ENCODE results near the gene KCNK15.
"Not testable (repeated sequence)": the region's sequence is repeated elsewhere in the genome, so short reads cannot be mapped to it uniquely, and the experiment has no call there.

KCNK15 gene

DNA sequence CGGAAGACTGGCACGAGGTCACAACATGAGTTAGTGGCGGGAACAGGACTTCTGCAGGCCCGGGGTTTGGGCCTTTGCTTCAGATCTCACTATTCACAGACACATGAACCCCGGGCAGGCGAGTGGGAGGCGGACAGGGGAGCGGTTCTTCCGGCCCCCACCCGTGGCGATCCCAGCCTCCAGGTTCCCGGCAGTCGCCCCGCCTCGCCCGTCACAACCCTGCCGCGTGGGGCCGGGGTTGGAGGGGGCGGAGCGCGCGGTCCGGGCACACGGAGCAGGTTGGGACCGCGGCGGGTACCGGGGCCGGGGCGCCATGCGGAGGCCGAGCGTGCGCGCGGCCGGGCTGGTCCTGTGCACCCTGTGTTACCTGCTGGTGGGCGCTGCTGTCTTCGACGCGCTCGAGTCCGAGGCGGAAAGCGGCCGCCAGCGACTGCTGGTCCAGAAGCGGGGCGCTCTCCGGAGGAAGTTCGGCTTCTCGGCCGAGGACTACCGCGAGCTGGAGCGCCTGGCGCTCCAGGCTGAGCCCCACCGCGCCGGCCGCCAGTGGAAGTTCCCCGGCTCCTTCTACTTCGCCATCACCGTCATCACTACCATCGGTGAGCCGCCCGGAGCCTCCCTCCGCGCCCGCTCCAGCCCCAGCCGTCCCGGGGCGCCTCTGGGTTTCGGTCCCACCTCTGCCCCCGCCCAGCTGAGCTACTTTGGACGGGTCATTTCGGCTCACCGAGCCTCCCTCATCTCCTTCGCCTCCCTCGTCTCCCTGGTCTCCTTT lies at the start of gene KCNK15:
Gene KCNK15, plus strand, starts transcription at position 268 of the 769 bp plus-strand sequence. Its CDS starts 46 bp downstream, at position 314.
- no peak for DNase-seq

DNA sequence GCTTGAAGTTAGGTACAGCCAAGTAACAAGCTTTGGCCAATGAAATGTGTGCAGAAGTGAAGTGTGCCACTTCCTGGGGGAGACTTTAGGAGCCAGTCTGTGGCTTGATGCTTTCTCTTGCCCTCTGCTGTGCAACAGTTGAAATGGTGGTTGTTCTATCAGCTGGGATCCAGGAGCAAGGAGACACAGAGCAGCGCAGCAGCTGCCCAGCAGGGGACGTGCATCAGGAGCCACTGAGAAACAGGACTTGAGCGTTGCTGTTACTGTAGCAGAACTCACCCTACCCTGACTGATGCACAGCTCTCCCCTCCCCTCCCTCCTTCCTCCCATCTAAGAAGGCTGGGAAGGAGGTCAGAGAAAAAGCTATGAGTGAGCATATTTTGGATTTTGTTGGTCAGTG lies 49.4 kb upstream of the KCNK15 start:
- DNase-seq = no peak

DNA sequence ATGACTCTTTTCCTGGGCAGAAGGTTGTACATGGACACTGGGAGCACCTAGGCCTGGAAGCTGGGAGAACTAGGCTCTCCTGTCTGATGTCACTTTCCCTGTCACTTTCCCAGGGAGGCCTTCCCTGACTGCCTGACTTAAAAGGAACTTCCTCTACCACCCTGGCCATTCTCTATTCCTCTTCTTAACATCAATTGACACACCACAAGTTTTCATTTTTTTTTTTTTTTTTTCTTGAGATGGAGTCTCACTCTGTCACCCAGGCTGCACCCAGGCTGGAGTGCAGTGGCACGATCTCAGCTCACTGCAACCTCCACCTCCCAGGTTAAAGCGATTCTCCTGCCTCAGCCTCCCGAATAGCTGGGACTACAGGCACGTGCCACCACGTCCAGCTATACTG lies 48.6 kb upstream of the KCNK15 start:
- not testable (repeated sequence) for DNase-seq

DNA sequence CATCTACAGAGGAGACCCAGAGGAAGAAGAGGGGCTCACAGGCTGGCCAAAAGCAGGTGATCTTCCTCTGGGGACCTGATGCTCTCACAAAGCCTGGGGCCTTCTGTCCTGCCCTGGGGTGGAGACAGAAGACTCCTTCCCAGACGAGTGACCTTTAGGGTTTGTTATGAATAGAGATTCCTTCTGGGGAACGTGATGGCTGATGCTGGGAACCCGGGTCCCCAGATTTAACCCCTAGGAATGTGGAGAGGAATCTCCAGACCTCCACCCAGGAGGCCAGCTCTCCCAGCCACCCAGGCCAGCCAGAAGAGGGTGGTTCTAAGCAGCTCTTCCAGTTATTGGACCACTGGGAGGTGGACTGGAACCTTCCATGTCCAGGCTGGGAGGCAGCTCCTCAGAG lies 47.3 kb upstream of the KCNK15 start:
- DNase-seq = no peak

DNA sequence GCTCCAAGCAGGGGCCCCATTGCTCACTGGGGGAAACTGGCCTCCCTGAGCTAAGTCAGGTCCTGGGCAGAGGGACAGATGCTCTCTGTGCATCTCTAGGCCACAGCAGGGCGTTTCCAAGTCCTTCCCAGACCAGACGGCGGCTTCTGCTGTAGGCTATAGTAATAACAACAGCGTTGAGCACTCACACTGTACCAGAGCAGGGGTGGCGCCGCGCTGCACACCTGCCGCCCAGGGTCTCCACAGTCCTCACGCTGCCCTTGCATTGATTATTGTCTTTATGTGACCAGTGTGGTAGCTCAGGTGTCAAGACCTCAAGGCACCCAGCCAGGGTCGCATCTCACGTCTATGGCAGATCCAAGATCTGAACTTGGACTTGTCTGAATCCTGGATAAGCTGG lies 45.4 kb upstream of the KCNK15 start:
- peak; percentile 23 for DNase-seq

DNA sequence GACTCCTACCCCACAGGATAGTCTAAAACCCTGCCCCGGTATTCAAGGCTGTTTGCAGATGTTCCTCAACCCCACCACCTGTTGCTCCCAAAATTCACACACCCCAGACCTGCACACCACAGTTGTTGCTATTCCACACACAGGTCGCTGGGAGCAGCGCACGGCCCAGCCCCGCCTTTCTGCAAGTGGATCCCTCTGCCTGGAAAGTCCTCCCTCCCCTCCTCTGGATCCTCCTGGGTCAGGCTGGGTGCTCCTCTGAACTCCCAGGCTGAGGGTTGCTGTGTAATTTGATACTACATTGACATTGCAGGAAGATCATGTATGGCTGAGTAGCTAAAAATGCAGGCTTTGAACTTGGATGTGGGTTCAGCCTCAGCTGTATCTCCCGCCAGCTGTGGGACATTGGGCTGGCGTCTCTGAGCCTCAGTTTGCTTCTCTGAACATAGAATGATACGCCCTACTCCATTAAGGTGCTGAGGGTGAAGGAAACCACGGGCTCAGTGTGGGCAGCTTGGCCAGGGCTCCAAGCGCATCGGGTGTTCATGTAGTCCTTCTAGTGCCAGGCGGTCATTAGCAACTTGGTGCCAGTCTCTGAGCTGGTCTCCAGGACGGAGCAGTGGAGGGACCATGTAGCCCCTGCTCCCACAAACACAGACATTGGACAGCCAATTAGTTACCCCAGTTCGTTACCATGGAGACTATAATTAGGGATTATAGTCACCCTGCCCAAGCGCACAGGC lies 44.4 kb upstream of the KCNK15 start:
- DNase-seq = peak; percentile 29

DNA sequence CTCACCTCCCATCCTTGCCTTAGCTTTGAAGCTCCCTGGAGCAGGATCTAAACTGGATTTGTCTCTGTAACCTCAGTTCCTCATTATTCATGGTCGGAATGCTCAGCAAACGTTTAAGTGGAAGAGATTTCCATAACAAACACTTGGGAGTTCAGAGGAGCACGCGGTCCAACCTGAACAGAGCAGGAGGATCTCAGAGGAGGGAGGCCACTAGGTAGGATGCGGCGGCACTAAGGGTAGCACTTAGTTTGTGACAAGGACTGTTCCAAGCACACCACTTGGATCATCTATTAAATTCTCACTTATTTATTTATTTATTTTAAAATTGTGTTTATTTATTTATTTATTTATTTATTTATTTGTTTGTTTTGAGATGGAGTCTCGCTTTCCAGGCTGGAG lies 43.8 kb upstream of the KCNK15 start:
- peak; percentile 15 for DNase-seq

DNA sequence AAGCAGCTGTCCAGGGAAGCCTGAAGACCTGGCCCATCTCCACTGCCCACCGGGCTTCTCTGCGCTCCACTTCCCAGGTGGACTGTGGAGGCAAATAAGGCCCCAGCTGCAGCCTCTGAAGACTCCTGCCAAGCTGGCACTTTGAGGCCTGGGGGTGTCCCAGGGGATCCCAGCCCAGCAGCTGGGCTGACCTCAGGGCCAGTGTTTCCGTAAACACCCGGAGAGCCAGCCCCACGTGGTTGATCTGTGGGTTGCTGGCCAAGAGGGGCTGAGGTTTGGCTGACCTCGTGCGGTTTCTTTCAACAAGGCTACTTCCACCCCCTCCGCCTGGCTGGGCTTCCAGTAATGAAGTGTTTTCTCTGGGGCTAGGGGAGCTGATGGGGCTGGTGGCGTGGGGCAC lies 42.9 kb upstream of the KCNK15 start:
- DNase-seq = no peak

DNA sequence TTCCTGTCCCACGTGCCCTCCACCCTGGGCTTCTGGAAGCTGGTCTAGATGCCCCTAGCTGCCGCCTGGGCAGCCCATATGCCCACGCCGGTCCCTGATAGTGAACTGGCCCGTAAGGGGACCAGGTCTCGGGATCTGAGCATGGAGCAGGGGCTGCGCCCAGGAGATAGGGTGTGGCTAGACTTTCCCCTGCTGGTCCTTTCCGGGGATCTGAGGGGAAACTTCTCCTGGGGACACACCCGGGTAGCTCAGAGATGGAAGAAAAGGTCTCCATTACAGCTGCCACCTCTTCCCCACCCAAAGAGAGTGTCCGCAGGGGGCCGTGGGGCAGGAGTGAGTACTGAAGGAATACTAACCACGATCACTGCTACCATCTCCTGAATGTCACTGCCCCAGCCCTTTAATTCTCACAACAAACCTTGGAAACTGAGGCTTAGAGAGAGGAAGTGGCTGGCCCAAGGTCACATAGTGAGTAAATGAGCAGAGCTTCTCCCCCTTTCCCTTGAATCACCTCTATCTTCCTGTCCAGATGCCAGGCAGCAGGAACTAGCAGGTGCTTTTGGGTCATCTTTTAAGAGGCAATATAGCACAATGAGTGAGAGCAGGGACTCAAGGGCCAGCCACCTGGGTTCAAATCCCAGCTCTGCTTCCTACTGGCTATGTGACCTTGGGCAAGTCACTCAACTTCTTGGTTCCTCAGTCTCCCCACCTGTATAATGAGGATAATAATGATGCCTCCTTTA lies 42.3 kb upstream of the KCNK15 start:
- no peak for DNase-seq

DNA sequence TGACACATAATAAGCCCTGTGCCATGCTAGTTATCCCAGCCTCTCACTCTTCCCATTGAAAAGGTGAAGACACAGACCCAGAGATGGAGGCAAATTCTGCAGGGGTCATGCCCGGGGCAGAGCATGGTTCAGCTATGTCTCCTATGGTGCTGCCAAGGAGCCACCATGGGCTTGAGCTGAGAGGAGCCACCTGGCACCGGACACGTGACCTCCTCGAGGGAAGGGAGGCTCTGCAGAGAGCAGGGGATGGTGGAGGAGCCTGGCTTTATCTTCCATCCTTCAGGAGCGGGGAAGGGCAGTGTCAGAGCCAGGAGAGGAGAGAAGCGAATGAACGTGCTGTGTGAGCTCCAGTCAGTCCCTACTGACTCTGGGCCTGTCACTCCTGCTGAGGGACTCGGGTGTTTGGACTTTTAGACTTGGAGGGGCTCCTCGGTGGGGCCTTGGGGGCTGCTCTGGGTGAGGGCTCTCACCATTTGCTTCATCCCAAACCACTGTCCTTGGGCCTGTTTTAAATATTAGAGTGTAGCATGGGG lies 41.6 kb upstream of the KCNK15 start:
- no peak for DNase-seq

DNA sequence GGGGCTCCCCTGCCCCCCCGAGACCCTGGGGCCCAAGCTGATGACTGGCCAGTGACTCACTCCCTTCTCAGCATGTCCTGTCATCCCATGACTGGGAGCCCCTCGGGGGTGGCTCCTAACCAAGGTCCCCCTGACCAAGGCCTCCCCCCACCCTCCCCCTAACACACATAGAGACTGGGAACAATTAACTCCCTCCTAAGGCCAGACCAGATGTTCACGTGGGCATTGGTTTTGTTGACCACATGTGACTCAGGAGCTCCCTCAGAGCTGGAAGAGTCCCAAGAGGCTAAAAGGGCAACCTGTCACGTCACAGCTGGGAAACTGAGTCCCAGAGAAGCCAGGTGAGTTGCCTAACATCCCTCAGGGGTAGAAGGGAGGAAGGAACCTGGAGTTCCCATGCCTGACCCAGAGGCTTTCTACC lies 41.1 kb upstream of the KCNK15 start:
- DNase-seq = no peak

DNA sequence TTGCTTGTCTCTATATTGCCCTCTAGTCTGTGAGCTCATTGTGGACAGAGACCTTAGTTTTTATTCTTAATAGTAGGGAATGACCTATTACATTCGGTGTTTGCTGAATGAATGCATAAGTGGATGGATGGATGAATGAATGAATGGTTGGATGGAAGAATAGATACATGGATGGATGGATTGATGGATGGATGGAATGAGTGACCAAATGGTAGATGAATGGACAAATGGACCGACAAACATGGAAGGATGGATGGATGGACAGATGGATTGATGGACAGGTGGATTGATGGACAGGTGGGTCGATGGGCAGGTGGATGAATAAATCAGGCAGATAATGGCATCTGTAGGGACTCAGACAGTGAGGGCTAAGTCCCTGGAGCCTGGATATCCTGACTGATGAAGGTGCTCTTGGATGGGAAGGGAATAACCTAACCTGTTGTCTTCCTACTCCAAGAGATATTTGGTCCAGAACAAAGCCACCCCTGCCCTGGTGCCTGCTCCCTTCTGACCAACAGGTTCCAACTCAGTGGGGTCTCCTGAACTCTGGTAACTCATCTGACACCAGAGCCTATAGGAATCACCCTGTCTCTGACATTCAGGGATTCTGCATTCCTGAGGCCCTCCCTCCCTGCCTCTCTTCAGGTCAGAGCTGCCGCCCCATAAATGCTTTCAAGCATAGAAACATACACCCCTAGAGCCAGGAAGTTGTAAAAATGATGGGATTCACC lies 40.1 kb upstream of the KCNK15 start:
- no peak for DNase-seq

DNA sequence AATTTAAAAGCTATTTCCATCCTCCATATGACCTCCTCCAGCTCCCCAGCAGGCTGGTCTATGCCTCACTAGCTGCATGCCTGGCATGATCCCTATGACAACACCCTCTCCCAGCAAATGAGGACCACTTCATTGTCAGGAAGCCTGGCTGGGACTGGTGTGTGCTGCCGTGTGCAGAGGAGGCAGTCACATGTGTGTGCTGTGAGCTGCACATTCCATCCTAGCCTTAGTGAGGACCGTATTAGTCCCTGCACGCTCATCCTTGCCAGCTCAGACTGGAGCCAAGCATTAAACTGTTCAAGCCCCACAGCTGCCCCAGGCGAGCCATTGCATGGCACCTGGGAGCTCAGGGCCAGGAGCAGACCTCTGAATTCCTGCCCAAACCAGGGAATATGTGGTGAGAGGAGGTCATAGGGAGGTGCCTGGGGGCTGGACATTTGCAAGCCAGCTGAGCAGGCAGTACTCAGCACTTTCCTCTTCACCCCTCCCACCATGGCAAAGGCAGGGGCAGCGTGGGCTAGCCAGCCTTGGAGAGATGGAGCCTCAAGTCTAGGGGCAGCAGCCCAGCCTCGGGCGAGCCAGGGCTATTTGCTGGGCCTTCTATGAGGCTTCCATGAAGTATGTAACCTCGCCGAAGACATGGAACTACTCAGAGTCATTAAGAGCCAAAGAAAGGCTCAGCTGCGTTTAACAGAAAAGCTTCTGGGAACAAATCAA lies 39.2 kb upstream of the KCNK15 start:
- peak; percentile 19 for DNase-seq

DNA sequence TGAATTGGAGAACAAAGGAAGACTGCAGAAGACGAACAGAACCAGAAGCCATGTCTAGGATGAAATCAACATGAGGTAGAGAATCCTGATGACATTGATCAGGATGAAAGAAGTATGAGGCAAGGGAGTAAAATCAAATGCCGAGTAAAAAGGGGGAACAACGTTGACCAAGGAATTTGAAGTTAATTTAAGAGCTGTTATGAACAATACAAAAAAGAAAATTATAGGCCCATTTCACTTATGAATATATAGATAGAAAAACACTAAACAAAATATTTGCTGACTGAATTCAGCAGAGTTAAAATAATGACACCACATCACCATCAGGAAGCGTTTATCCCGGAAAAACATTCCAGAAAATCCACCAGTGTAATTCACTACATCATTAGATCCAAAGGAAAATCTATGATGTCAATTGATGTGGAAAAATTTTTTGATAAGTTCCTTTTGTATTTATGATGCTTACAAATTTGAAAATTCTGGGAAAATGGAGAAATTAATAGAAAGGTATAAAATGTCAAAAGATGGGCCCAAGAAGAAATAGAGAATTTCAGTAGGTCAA lies 38.6 kb upstream of the KCNK15 start:
- no peak for DNase-seq

DNA sequence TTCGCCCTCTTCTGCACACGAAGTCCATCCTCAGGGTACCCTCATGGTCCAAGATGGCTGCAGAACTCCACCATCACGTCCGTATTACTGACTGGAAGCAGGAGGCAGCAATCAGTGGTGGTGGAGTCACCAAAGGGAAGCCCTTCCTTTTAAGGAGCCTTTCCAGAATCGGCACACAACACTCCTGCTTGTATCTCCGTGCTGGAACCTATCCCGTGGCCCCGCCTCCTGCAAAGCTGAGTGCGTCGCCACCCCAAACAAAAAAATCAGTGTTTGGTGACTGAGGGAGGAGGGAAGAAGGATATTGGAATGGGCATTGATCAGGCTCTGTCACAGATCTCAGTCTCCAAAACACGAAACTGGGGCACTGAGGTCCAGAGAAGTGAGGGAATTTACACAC lies 36.3 kb upstream of the KCNK15 start:
- no peak for DNase-seq

DNA sequence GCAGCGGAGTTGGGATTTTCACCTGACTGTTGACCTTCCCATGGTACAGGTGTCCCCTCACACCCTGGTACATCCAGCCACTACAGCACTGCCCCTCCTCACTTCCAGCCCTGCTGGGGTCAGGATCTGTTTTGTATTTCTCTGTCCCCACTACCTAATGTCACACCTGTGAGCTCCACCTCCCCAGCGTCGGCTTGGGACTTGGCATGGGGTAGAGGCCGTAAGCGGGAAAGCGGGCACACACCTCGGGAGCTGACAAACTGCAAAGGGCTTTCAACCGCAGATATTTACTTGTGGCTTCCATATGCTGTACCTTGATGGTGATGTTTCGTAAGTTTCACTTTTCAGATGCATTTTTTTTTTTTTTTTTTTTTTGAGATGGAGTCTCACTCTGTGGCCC lies 35.9 kb upstream of the KCNK15 start:
- DNase-seq = no peak

DNA sequence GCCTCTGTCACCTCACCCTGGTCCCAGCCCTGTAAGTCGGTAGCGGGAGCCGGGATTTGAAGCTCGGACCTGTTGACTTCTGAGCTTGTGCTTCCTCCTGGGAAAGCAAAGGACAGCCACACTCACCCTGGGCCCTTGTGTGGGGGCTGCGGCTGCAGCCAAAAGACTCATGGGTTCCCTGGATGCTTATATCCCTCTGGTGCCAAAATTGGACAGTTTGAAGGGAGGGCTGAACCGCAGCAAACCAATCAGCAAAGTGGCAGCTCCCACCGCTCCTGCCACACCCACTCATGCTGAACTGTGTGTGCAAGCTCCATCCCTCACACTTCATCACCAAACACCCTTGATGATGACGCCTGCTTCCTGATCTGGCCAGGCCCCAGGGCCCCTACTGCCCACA lies 34.4 kb upstream of the KCNK15 start:
- no peak for DNase-seq

DNA sequence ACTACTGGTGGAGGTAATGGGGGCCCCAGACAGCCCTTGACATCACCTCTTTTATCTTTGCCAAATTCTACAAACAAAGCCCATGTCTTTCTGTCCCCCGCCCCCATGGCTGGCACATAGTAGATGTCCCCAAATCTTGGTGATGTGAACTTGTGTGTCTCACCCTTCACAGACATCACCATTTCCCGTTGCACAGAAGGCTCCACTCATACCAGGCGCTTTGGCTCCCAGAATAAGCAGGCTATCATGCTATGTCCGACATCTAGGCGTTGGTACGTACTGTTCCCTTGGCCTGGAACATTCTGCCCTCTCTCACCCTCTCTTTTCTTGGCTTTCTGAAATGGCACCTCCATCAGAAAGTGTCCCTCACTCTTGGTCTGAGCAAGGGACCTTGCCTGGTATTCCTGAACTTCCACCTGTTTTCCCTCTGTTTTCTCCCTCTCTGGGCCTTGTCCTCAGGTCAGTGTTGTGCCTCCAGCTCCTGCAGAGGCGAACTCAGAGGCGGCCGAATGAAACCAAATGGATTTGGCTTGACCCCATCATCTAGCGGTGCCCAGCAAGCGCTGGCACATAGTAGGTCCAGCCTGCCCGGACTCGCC lies 31.5 kb upstream of the KCNK15 start:
- DNase-seq = no peak

DNA sequence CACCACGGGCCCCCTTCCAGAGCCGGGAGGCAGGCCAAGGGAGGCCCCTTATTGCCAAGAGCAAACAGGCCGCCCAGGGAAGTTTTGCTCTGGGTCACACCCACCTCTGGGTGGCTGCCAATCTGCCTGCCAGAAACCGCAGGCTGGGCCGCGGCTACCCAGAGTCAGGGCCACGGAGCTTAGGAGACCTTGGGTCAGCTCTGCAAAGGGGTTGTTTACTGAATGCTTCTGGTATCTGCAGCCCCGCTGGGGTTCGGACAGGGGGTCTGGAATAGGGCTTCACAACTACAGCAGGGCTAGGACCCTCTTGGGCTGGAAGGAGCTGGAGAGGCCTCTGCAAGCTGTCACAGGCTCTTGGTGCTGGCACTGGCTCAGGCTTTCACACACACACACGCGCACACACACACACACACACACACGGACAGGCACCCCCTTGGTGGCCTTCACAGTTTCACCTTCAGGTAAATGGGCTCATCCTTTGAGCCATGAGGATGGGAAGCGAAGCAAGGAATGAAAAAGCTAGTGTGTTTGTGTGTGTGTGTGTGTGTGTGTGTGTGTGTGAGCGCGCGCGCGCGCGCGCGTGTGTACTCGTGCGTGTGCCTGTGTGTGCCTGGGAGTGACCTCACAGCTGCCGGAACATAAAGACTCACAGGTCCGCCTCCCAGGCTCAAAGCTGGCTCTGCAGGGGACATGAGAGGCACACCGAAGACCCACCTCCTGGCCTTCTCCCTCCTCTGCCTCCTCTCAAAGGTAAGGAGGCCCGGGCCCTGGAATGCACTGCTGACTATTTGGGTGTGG lies 30.8 kb upstream of the KCNK15 start, which contains the start of gene CCN5:
Gene CCN5, plus strand, starts transcription at position 669 of the 798 bp plus-strand sequence. Its CDS starts 22 bp downstream, at position 691.
- DNase-seq = peak; percentile 12
